GM12873 (cell line): ENCODE measurements around the gene AADACL3.

Experiments
- CTCF ChIP-seq: IDR thresholded peaks from 2 replicates; pipeline ENCODE4 v1.5.1; 2012; ENCODE audit warnings: low read depth, mild to moderate bottlenecking, moderate library complexity, low read length, control low read depth; ENCODE audit not compliant: insufficient read depth; ENCODE audit errors: missing control alignments

AADACL3 gene

GRCh38 chr1:12760256-12760795 is 44.4 kb downstream of the AADACL3 start:
- TF ChIP-seq CTCF: peak; percentile 57

GRCh38 chr1:12761781-12762180 is 45.9 kb downstream of the AADACL3 start:
- no peak for TF ChIP-seq CTCF

GRCh38 chr1:12762766-12763165 is 46.9 kb downstream of the AADACL3 start:
- no peak for TF ChIP-seq CTCF

GRCh38 chr1:12763479-12763878 is 47.6 kb downstream of the AADACL3 start:
- no peak for TF ChIP-seq CTCF

GRCh38 chr1:12764016-12764415 is 48.1 kb downstream of the AADACL3 start:
- TF ChIP-seq CTCF: no peak

- TF ChIP-seq CTCF: no peak
These were observed 53.1 kb downstream of the AADACL3 start for GRCh38 chr1:12769031-12769430.

GRCh38 chr1:12769976-12770505 is 54.1 kb downstream of the AADACL3 start:
- TF ChIP-seq CTCF: no peak
